Head of caudate nucleus (tissue), 42 donors: ENCODE measurements around the gene DIS3L2.

ENCODE experiments used
- DNase-seq, 42 donors: peaks; one replicate each; pipeline versions ENCODE4 v3.0.0 to v3.0.0-alpha.2; 2020 to 2021; ENCODE audit warnings: mixed read lengths in 7 of 42
- intact Hi-C: fragments of 100-400 bp; cut with DNase I; formaldehyde crosslinking; loops from one replicate; pipeline ENCODE4 v1.15.0; 2022

The DIS3L2 gene

GRCh38 chr2:232203166-232203891 lies 241.8 kb downstream of the DIS3L2 start:
- intact Hi-C loops = no loop called here
- DNase-seq = no peak

GRCh38 chr2:232203936-232204335 lies 242.4 kb downstream of the DIS3L2 start:
- no peak for DNase-seq
- intact Hi-C loops = no loop called here

DNA sequence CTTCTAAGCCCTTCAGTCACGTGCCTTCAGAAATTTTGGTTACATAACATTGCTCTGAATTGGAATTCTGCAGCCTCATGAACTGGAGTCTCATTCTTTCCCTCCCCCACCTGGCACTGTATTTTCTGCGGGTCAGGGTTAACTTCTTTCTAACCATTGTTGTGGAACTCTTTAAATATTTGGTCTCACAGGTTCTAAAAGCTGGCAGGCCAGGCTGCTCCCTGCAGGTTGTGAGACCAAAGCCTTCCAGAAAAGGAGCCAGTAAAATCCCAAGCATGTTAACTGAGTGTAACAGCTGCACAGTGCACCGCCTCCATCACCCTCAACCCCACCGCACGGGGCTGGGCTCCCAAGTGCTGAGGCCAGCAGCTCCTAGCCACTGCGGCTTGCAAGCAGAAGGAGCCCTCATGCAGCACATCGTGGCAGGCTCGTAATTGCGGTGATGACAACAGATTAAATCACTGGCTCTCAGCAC lies 243.0 kb downstream of the DIS3L2 start:
- peak in 36 of 42 donors; percentile 11 to 72 (median 31) for DNase-seq
- intact Hi-C loops = no loop called here

- no peak for DNase-seq
- intact Hi-C loops = no loop called here
Observed at GRCh38 chr2:232207174-232207573, 245.7 kb downstream of the DIS3L2 start.

- DNase-seq = no peak
- intact Hi-C loops = no loop called here
Observed at GRCh38 chr2:232210306-232210705, 248.8 kb downstream of the DIS3L2 start.

DNA sequence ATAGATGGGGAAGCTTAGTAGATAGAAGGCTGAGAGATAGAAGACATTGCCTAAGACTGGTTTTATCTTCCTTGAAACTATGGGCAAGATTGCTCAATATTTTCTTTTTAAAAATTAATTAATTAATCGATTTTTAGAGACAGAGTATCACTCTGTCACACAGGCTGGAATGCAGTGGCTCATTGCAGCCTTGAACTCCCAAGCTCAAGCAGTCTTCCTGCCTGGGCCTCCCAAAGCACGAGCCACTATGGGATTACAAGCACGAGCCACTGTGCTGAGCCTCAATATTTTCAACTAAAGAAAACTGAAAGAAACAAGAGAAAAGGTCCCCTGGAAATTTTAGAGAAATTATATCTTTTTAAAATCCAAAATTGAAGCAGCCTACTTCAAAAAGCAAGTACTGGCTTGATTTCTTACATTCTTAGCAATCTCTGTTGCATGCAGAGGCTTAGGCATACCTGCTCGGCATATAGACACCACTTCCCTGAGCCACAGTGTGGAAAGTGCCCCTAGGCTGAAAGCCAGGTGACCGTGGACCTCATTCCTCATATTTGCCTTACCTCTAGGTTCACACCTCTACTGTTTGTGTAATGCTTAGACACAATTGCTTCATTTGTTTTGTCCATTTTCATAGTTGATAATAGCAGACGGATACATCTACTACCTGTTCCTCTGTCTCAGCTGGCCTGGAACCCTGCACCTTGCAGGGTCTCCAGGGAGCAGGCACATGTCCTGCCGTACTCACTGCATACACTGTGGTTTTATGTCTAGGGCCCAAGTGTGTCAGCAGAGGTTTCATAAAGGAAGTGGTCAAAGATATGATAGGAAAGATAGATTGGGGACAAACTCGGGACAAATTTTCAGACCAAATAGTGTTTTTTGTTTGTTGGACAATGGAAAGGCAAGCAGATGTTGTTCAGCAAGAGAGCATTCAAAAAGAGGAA lies 250.5 kb downstream of the DIS3L2 start:
- no peak for DNase-seq
- intact Hi-C loops = no loop called here

DNA sequence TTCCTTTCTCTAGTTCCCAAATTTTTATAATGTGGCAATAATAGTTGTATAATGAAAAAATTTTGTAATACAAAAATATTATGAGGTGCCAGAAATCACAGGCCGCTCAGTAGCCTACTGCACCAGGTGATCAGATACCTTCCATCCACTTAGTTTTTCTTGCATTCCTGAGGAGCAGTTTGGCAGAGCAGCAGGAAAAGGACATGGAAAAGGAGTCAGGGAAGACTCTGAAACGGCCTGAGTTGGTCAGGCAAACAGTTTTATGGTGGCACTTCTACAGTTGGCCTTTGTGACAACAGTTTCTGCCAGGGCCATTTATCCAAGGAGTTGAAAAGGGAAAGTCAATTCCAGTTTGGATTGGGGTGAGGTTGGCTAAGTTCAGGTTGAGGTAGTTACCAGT lies 251.7 kb downstream of the DIS3L2 start:
- peak in 1 of 42 donors; percentile 22 for DNase-seq
- intact Hi-C loops = no loop called here

DNA sequence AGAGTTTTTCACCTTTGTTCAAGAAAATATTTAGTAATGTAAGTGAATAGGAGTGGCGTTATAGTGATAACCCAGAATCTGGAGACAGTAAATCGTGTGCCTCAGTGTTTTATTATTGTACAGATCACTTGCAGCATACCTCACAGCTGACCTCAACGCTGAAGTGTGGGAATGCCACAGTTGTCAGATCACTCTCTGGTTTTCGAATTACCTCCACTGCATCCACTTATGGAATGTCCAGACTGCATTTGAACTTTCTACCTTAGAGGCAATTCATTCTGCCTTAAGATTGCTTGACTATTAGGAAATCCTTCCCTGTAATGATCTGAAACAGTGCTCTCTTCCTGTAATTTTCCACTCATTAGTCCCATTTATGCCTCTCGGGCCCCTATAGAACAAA lies 252.5 kb downstream of the DIS3L2 start:
- DNase-seq = no peak
- intact Hi-C loops = no loop called here

DNA sequence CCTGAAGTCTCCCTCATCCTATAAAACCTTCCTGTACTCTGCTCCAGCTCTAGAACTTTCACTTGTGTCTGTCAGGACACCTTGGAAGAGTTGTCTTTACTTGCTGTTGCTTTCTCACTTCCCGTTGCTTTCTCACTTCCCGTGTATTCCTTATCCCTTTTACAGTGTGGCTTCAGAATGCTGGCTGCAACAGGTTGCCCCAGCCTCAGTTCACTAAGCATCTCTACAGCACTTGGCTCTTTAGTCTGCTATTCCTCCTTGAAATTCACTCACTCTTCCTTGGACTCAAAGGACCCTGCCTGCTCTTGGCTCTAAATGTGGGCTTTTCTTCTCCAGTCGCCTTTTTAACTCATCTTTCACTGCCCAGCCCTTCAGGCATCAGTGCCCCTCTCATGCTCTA lies 254.5 kb downstream of the DIS3L2 start:
- intact Hi-C loops = no loop called here
- no peak for DNase-seq

- no peak for DNase-seq
- intact Hi-C loops = no loop called here
Observed at GRCh38 chr2:232218778-232219495, 257.4 kb downstream of the DIS3L2 start.

- intact Hi-C loops = no loop called here
Observed at GRCh38 chr2:232219496-232219870, 258.0 kb downstream of the DIS3L2 start.

DNA sequence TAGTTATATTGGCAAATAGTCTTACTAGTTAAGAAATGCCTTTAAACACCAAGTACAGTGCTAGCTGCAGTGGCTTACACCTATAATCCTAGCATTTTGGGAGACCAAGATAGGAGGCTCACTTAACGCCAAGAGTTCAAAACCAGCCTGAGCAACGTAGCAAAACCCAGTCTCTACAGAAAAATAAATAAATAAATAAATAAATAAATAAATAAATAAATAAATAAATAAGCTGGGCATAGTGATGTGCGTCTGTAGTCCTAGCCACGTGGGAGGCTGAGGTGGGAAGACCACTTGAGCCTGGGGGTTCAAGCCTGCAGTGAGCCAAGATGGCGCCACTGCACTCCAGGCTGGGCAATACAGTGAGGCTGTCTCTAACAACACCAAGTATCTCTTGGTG lies 258.4 kb downstream of the DIS3L2 start:
- no peak for DNase-seq

More at GRCh38 chr2:232219496-232219870, 258.0 kb downstream of the DIS3L2 start:
- no peak for DNase-seq

GRCh38 chr2:232225429-232225828 lies 263.9 kb downstream of the DIS3L2 start:
- intact Hi-C loops = no loop called here
- DNase-seq = no peak

More for the DNA sequence above, 258.4 kb downstream of the DIS3L2 start:
- intact Hi-C loops = no loop called here

GRCh38 chr2:232225895-232226294 lies 264.4 kb downstream of the DIS3L2 start:
- intact Hi-C loops = no loop called here
- no peak for DNase-seq

DNA sequence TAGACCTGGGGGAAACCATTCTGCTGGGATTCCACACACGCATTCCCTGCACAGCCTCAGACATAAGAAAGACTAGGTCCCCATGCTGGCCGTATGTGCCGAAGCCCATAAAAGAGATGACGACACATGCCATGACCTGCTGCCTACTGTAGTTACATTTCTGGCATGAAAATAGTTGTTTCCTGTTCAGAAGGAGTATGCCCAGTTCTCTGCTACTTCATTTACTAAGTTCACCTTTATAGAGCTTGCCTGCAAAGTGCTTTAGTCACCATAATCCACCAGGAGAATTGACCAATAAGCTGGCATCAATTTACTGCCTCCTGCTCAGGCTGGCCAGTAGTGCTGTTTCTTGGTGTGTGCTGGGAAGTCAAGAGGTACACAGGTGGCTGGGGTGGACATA lies 266.8 kb downstream of the DIS3L2 start:
- no peak for DNase-seq
- intact Hi-C loops = no loop called here

DNA sequence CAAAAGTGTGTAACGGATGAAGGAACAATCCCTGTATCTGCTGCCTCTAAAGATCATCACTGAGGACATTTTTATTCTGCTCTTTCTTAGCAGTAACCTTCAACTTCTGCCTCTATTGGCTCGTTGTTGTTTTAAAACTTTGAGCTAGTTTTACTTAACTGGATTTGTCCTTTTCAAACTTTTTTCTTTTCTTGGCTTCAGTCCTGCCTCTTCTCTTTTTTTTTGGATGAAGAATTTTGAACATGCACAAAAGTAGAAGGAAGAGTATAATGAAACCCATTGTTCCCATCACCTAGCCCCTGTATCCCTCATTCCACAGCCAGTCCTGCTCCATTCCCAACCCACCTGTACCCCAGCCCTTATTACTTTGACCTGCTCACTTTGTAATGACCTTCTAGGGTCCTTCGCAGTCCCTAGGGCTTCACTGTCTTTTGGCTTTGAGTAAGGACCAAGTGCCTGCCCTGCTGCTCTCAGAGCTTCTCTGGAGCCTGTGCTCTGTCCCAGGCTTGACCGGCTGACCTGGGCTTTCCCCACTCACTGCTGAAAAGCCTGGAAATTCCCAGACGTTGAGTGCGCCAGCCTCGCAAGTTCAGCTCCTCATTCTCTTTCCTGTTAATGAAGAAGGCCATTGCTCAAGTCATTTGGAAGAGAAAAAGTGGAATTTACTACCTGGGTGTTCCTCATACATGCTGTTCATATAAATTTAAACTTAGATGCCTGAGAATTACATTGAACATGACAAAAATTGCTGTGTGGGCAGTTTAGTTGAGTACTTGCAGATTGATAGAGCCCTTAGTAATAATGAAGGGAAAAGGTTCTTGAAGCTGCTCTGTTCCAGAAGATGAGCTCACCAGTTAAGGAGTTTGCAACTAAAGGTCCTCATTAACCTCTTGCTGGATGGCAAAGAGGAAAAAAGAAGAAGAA lies 267.7 kb downstream of the DIS3L2 start:
- peak in 6 of 42 donors; percentile 5 to 37 (median 18) for DNase-seq
- intact Hi-C loops = no loop called here

DNA sequence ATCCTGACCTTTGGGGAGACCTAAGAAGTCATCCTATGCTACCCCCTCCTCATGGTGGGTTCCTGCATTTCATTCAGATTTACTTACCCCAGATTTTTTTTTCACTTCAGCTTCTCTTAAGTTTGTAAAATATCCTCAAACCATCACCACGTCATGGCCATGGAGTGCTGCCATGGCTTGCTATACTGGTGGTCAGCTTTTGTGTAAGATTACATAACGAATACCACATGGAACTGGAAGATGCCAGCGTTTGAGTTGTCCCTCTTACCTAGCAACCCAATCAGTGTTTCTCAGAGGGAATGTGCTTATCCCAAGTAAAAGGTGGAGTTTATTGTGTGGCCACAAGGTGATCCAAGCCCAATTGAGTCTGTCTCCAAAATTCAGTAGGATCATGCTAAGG lies 268.4 kb downstream of the DIS3L2 start:
- intact Hi-C loops = no loop called here

DNA sequence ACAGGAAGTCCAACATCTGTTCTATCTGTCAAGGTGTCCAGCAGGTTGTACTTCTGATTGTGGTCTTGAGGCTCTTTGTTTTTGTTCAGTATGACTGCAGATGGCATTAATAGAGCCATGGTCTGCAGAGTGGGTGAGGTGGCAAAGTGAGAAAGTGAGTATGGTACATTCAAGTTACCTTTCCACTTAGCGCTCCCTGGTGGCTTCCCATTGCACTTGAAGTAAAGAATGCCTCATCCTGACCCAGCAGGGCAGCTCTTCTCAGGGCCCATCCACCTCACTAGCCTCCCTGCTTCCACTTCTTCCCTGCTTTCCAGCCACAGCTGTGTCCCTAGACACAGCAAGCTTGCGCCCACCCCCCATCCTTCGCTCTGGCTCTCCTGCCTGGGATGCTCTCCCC lies 269.0 kb downstream of the DIS3L2 start:
- DNase-seq = no peak
- intact Hi-C loops = no loop called here

More for the DNA sequence above, 268.4 kb downstream of the DIS3L2 start:
- no peak for DNase-seq
